ENCODE measurements around the gene RNH1. TPM values are rescaled to one million over a fixed set of nuclear protein-coding genes. Genes with fewer than 3 reads are reported as not detected.

Gene RNH1
- polyA plus RNA-seq, 1 donor from 2014 or later: 71.8 TPM

DNA sequence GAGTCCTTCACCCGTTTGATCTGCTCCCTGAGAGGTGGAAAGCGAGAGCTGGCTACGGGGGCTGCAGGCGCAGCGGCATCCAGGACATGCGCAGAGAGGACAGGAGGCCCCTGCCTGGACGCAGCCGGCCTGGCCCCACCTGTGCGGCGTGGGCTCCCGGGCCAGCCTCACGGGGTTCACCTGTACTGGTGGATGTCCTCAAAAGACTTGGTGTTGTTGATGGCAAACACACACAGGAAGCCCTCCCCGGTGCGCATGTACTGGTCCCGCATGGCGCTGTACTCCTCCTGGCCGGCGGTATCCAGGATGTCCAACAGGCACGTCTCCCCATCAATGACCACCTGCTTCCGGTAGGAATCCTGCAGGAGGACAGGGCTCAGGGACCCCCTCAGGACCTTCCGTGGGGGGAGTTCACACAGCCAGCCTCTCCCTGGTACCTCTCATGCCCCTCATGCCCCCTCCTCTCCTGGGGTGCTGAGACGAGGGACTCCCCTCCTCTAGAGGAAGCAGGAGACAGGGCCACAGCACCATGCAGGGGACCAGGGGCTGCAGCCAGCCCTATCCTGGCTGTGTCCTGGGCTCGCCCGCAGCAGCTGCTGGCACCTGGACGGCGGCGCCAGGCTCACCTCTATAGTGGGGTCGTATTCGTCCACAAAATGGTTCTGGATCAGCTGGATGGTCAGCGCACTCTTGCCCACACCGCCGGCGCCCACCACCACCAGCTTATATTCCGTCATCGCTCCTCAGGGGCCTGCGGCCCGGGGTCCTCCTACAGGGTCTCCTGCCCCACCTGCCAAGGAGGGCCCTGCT, 26.7 kb upstream of the RNH1 start:
- Histone ChIP-seq H3K27me3 (ENCODE audit: insufficient read depth, low read depth, low read length) (no peaks in the 10 kb centered on the region), H3K9me3 (ENCODE audit: low read length) (no peaks in the 10 kb centered on the region), H3K4me2 (ENCODE audit: low read length) (peak overlapping the region; percentile 80), H3K9me2 (ENCODE audit: insufficient read depth, low read length) (no peaks in the 10 kb centered on the region), H2AFZ (ENCODE audit: low read depth, low read length) (no peak overlapping the region), H3K79me2 (replicated peaks; ENCODE audit: insufficient read depth, low read length) (peaks cover 8% of the 10 kb centered on the region), H3K36me3 (ENCODE audit: insufficient read depth, low read length) (no peaks in the 10 kb centered on the region), H3F3A (ENCODE audit: insufficient read depth, low read length, poor library complexity, severe bottlenecking) (no peaks in the 10 kb centered on the region), H4K20me1 (ENCODE audit: insufficient read depth) (no peaks in the 10 kb centered on the region), H3K27ac (ENCODE audit: low read length) (no peak overlapping the region), H3K4me3 (ENCODE audit: low read length) (peak overlapping the region; percentile 92), H3K9ac (ENCODE audit: low read length) (peak overlapping the region; percentile 82)
- no peak for TF ChIP-seq POLR2AphosphoS5 (IDR thresholded peaks at IDR 0.05)
- TF ChIP-seq, protein P1, sequence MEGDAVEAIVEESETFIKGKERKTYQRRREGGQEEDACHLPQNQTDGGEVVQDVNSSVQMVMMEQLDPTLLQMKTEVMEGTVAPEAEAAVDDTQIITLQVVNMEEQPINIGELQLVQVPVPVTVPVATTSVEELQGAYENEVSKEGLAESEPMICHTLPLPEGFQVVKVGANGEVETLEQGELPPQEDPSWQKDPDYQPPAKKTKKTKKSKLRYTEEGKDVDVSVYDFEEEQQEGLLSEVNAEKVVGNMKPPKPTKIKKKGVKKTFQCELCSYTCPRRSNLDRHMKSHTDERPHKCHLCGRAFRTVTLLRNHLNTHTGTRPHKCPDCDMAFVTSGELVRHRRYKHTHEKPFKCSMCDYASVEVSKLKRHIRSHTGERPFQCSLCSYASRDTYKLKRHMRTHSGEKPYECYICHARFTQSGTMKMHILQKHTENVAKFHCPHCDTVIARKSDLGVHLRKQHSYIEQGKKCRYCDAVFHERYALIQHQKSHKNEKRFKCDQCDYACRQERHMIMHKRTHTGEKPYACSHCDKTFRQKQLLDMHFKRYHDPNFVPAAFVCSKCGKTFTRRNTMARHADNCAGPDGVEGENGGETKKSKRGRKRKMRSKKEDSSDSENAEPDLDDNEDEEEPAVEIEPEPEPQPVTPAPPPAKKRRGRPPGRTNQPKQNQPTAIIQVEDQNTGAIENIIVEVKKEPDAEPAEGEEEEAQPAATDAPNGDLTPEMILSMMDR (IDR thresholded peaks at IDR 0.05; ENCODE audit: poor library complexity, severe bottlenecking): no peak
- TF ChIP-seq MXI1 (conservative IDR thresholded peaks at IDR 0.05; ENCODE audit: poor library complexity, severe bottlenecking): no peak
- TF ChIP-seq SMC3 (conservative IDR thresholded peaks at IDR 0.05; ENCODE audit: poor library complexity): no peak
- TF ChIP-seq TAF1 (IDR thresholded peaks at IDR 0.05; ENCODE audit: low read depth): no peak
- TF ChIP-seq EZH2 (IDR thresholded peaks at IDR 0.05; ENCODE audit: borderline replicate concordance, insufficient read depth, low read length, poor library complexity, severe bottlenecking): no peak
- TF ChIP-seq, protein P2, sequence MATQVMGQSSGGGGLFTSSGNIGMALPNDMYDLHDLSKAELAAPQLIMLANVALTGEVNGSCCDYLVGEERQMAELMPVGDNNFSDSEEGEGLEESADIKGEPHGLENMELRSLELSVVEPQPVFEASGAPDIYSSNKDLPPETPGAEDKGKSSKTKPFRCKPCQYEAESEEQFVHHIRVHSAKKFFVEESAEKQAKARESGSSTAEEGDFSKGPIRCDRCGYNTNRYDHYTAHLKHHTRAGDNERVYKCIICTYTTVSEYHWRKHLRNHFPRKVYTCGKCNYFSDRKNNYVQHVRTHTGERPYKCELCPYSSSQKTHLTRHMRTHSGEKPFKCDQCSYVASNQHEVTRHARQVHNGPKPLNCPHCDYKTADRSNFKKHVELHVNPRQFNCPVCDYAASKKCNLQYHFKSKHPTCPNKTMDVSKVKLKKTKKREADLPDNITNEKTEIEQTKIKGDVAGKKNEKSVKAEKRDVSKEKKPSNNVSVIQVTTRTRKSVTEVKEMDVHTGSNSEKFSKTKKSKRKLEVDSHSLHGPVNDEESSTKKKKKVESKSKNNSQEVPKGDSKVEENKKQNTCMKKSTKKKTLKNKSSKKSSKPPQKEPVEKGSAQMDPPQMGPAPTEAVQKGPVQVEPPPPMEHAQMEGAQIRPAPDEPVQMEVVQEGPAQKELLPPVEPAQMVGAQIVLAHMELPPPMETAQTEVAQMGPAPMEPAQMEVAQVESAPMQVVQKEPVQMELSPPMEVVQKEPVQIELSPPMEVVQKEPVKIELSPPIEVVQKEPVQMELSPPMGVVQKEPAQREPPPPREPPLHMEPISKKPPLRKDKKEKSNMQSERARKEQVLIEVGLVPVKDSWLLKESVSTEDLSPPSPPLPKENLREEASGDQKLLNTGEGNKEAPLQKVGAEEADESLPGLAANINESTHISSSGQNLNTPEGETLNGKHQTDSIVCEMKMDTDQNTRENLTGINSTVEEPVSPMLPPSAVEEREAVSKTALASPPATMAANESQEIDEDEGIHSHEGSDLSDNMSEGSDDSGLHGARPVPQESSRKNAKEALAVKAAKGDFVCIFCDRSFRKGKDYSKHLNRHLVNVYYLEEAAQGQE (IDR thresholded peaks at IDR 0.05; ENCODE audit: borderline replicate concordance): no peak
- TF ChIP-seq RAD21 (conservative IDR thresholded peaks at IDR 0.05): no peak
- TF ChIP-seq EP300 (conservative IDR thresholded peaks at IDR 0.05; ENCODE audit: poor library complexity, severe bottlenecking): no peak

DNA sequence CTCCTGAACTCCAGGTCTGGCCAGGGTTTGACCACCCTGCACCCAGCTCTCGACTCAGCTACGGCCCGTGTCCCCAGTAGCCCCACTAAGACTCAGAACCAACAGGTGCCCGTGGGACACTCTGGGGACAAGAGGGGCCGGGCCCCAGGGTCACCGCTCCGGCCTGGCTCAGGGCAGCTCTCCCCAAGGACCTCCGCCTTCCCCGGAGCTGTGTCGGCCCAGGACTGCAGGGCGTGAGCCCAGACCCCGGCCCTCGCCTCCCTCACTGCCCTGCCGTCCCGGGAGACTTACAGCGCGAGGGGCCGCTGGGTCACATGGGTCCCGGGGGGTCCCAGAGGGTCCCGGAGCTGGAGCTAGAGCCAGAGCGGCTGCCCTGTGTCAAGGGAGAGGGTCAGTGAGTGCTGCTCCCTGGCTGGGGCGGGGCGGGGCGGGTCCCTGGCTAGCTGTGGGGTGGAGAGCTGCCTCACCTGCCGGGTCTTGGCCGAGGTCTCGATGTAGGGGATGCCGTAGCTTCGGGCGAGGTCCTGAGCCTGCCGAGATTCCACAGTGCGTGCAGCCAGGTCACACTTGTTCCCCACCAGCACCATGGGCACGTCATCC, 26.0 kb upstream of the RNH1 start:
- H3K27ac ChIP-seq (ENCODE audit: low read length): no peak overlapping the region
- no peaks in the 10 kb centered on the region for H3F3A ChIP-seq (ENCODE audit: insufficient read depth, low read length, poor library complexity, severe bottlenecking)
- H3K79me2 ChIP-seq (replicated peaks; ENCODE audit: insufficient read depth, low read length): peaks cover 8% of the 10 kb centered on the region
- no peak overlapping the region for H3K4me3 ChIP-seq (ENCODE audit: low read length)
- no peaks in the 10 kb centered on the region for H3K9me2 ChIP-seq (ENCODE audit: insufficient read depth, low read length)
- no peaks in the 10 kb centered on the region for H3K27me3 ChIP-seq (ENCODE audit: insufficient read depth, low read depth, low read length)
- H4K20me1 ChIP-seq (ENCODE audit: insufficient read depth): no peaks in the 10 kb centered on the region
- TF ChIP-seq SMC3 (conservative IDR thresholded peaks at IDR 0.05; ENCODE audit: poor library complexity): no peak
- TF ChIP-seq EP300 (conservative IDR thresholded peaks at IDR 0.05; ENCODE audit: poor library complexity, severe bottlenecking): no peak
- no peaks in the 10 kb centered on the region for H3K36me3 ChIP-seq (ENCODE audit: insufficient read depth, low read length)
- H3K9ac ChIP-seq (ENCODE audit: low read length): no peak overlapping the region
- H2AFZ ChIP-seq (ENCODE audit: low read depth, low read length): no peak overlapping the region
- no peaks in the 10 kb centered on the region for H3K9me3 ChIP-seq (ENCODE audit: low read length)
- H3K4me2 ChIP-seq (ENCODE audit: low read length): no peak overlapping the region

Measured in neural cell (in vitro differentiated cells).